GM12878 (cell line): ENCODE results near the gene PRC1.

ENCODE experiments used
- GATAD2B ChIP-seq: fragments of 450-650 bp; conservative IDR thresholded peaks from 2 replicates; pipeline ENCODE4 v1.6.1; 2017; ENCODE audit warnings: low read depth, mild to moderate bottlenecking, moderate library complexity
- LARP7 ChIP-seq: fragments of 450-650 bp; IDR thresholded peaks from 2 replicates; pipeline ENCODE4 v1.6.1; 2017; ENCODE audit warnings: mild to moderate bottlenecking
- TAF1 ChIP-seq: IDR thresholded peaks from 2 replicates; pipeline ENCODE4 v1.6.1; 2011; ENCODE audit warnings: mild to moderate bottlenecking, low read depth, low read length, borderline replicate concordance
- TF ChIP-seq, protein P1 (sequence below): fragments of 450-650 bp; IDR thresholded peaks from 2 replicates; pipeline ENCODE4 v1.6.1; 2017; ENCODE audit warnings: antibody characterized with exemption, mild to moderate bottlenecking, moderate library complexity
- TF ChIP-seq, protein P2 (sequence below), 3 experiments: IDR thresholded peaks in 2 of 3; conservative IDR thresholded peaks in 1 of 3; 2 replicates each; pipeline ENCODE4 v1.5.1; 2011; ENCODE audit warnings: low read depth in 3 of 3, low read length in 3 of 3, mild to moderate bottlenecking in 3 of 3, control low read depth in 2 of 3, moderate library complexity in 2 of 3, inconsistent platforms in 1 of 3, mixed read lengths in 1 of 3; ENCODE audit not compliant: control insufficient read depth in 2 of 3, insufficient read depth in 1 of 3; ENCODE audit errors: extremely low read depth in 1 of 3

DNA sequence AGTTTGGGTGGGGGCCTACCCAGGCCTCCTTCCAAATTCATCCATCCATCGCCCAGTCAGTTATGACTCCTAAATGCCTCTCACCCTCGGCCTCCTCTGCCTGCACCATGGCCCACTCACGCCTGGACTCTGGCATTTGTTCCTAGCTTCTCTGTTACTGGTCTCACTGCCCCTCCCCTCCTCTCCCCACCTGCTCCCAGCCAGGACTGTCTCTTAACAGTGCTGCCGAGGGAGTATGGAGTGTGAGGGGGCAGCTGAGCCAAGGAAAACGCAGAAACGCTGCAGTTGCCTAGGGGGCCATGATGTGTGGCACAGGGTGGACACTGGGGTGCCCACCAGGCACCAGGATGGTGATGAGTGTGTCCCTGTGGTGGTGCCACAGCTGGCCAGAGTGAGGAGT lies 36.5 kb downstream of the PRC1 start:
- TF ChIP-seq, protein P1, sequence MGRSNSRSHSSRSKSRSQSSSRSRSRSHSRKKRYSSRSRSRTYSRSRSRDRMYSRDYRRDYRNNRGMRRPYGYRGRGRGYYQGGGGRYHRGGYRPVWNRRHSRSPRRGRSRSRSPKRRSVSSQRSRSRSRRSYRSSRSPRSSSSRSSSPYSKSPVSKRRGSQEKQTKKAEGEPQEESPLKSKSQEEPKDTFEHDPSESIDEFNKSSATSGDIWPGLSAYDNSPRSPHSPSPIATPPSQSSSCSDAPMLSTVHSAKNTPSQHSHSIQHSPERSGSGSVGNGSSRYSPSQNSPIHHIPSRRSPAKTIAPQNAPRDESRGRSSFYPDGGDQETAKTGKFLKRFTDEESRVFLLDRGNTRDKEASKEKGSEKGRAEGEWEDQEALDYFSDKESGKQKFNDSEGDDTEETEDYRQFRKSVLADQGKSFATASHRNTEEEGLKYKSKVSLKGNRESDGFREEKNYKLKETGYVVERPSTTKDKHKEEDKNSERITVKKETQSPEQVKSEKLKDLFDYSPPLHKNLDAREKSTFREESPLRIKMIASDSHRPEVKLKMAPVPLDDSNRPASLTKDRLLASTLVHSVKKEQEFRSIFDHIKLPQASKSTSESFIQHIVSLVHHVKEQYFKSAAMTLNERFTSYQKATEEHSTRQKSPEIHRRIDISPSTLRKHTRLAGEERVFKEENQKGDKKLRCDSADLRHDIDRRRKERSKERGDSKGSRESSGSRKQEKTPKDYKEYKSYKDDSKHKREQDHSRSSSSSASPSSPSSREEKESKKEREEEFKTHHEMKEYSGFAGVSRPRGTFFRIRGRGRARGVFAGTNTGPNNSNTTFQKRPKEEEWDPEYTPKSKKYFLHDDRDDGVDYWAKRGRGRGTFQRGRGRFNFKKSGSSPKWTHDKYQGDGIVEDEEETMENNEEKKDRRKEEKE = no peak
- TF ChIP-seq, protein P2, sequence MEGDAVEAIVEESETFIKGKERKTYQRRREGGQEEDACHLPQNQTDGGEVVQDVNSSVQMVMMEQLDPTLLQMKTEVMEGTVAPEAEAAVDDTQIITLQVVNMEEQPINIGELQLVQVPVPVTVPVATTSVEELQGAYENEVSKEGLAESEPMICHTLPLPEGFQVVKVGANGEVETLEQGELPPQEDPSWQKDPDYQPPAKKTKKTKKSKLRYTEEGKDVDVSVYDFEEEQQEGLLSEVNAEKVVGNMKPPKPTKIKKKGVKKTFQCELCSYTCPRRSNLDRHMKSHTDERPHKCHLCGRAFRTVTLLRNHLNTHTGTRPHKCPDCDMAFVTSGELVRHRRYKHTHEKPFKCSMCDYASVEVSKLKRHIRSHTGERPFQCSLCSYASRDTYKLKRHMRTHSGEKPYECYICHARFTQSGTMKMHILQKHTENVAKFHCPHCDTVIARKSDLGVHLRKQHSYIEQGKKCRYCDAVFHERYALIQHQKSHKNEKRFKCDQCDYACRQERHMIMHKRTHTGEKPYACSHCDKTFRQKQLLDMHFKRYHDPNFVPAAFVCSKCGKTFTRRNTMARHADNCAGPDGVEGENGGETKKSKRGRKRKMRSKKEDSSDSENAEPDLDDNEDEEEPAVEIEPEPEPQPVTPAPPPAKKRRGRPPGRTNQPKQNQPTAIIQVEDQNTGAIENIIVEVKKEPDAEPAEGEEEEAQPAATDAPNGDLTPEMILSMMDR (IDR thresholded peaks at IDR 0.05 in 2 of 3, conservative IDR thresholded peaks at IDR 0.05 in 1 of 3; ENCODE audit: control insufficient read depth in 2 of 3, extremely low read depth in 1 of 3, insufficient read depth in 1 of 3, low read depth in 3 of 3, low read length in 3 of 3) = no peak
- no peak for TF ChIP-seq TAF1
- TF ChIP-seq LARP7 = no peak
- TF ChIP-seq GATAD2B = no peak
